ENCODE results near the gene SLC9A1.

DNA sequence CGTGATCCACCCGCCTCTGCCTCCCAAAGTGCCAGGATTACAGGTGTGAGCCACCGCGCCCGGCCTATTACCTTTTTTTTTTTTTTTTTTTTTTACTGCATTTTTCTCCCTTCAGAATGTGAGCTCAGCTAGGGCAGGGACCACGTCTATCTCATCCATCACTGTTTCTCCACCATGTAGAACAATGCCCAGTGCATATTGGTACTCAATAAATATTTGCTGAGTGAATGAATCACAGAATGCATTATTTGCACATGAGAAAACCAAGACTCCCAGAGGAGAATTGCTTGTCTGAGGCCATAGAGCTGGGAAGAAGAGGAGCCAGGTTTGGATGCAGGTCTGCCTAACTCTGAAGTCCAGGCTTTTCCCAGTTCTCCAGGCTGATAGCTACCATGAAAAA, 8.2 kb upstream of the SLC9A1 start:
- TF ChIP-seq, protein P1, sequence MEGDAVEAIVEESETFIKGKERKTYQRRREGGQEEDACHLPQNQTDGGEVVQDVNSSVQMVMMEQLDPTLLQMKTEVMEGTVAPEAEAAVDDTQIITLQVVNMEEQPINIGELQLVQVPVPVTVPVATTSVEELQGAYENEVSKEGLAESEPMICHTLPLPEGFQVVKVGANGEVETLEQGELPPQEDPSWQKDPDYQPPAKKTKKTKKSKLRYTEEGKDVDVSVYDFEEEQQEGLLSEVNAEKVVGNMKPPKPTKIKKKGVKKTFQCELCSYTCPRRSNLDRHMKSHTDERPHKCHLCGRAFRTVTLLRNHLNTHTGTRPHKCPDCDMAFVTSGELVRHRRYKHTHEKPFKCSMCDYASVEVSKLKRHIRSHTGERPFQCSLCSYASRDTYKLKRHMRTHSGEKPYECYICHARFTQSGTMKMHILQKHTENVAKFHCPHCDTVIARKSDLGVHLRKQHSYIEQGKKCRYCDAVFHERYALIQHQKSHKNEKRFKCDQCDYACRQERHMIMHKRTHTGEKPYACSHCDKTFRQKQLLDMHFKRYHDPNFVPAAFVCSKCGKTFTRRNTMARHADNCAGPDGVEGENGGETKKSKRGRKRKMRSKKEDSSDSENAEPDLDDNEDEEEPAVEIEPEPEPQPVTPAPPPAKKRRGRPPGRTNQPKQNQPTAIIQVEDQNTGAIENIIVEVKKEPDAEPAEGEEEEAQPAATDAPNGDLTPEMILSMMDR (optimal IDR thresholded peaks at IDR 0.05 in 1 of 3, IDR thresholded peaks at IDR 0.05 in 1 of 3, conservative IDR thresholded peaks at IDR 0.05 in 1 of 3; ENCODE audit: extremely low read depth in 1 of 3, insufficient read depth in 2 of 3, low read length in 3 of 3) = no peak
- no peak for TF ChIP-seq EZH2 (IDR thresholded peaks at IDR 0.05; ENCODE audit: low read length)

Data from keratinocyte (primary cell).